PC-9 (cell line): Measurements from ENCODE around the gene TCF12. TPM values are rescaled to one million over a fixed set of nuclear protein-coding genes. Genes with fewer than 3 reads are reported as not detected.

Source experiments
- BruUV-seq: library from RNA; stranded (reverse); fragments of 400-500 nt; replicated peaks from 2 replicates; lab custom pipeline; 2021; lab: Mats Ljungman, UMichigan
- CTCF ChIA-PET: fragments of 300-600 bp; sonication (Branson Sonifier 250); formaldehyde crosslinking; loops from one replicate; lab custom pipeline; 2022; ENCODE audit warnings: antibody characterized with exemption; lab: Charles Lee
- POLR2A ChIA-PET: fragments of 300-600 bp; sonication (Branson Sonifier 250); formaldehyde crosslinking; loops from one replicate; lab custom pipeline; 2022; ENCODE audit warnings: antibody characterized with exemption; ENCODE audit not compliant: unreplicated experiment; lab: Charles Lee
- DNase-seq, 2 experiments: peaks; one replicate each; pipeline versions ENCODE4 v3.0.0 to v3.0.0-alpha.2; 2015 to 2022; ENCODE audit warnings: mixed read lengths in 1 of 2
- H2AFZ ChIP-seq: fragments of 200-600 bp; sonication (generic); 2 replicates; pipeline ENCODE4 v1.8.1; 2017; ENCODE audit warnings: antibody characterized with exemption
- H3F3A ChIP-seq: fragments of 200-600 bp; sonication (generic); 2 replicates; pipeline ENCODE4 v1.8.1; 2017; ENCODE audit warnings: antibody characterized with exemption, mild to moderate bottlenecking, low read depth; ENCODE audit not compliant: insufficient read depth
- H3K27ac ChIP-seq: fragments of 200-600 bp; sonication (generic); 2 replicates; pipeline ENCODE4 v1.6.1; 2016; ENCODE audit warnings: mixed run types
- H3K27me3 ChIP-seq: fragments of 200-600 bp; sonication (generic); 2 replicates; pipeline ENCODE4 v1.6.1; 2016; ENCODE audit warnings: low read depth, mixed run types; ENCODE audit not compliant: insufficient read depth
- H3K36me3 ChIP-seq: fragments of 200-600 bp; sonication (generic); 2 replicates; pipeline ENCODE4 v1.6.1; 2016; ENCODE audit warnings: low read depth, mixed run types
- H3K4me1 ChIP-seq: fragments of 200-600 bp; sonication (generic); replicated peaks from 2 replicates; pipeline ENCODE4 v1.6.1; 2016; ENCODE audit warnings: mixed run types; ENCODE audit not compliant: insufficient read depth
- H3K4me2 ChIP-seq: fragments of 200-600 bp; sonication (generic); 2 replicates; pipeline ENCODE4 v1.6.1; 2017; ENCODE audit warnings: mixed run types
- H3K4me3 ChIP-seq: fragments of 200-600 bp; sonication (generic); 2 replicates; pipeline ENCODE4 v1.6.1; 2016; ENCODE audit warnings: mixed run types
- H3K79me2 ChIP-seq: fragments of 200-600 bp; sonication (generic); 2 replicates; pipeline ENCODE4 v1.6.1; 2017; ENCODE audit warnings: low read depth, mixed run types
- H3K9me2 ChIP-seq: fragments of 200-600 bp; sonication (generic); 2 replicates; pipeline ENCODE4 v1.8.1; 2017; ENCODE audit warnings: mild to moderate bottlenecking; ENCODE audit not compliant: insufficient read depth
- H3K9me3 ChIP-seq: fragments of 200-600 bp; sonication (generic); 2 replicates; pipeline ENCODE4 v1.8.1; 2016; ENCODE audit warnings: low read depth; ENCODE audit not compliant: insufficient read depth
- H4K20me1 ChIP-seq: fragments of 200-600 bp; sonication (generic); 2 replicates; pipeline ENCODE4 v1.8.1; 2017; ENCODE audit not compliant: insufficient read depth
- EZH2 ChIP-seq: fragments of 200-600 bp; sonication (generic); IDR thresholded peaks from 2 replicates; pipeline ENCODE4 v1.8.0; 2017; ENCODE audit warnings: antibody characterized with exemption, low read depth
- intact Hi-C: fragments of 100-400 bp; cut with micrococcal nuclease; formaldehyde crosslinking; loops from one replicate; pipeline ENCODE4 v1.10.0; 2022; ENCODE audit not compliant: unreplicated experiment
- total RNA-seq: library from RNA; stranded (reverse); gene quantifications from 2 replicates; pipeline ENCODE4 v1.2.3, GENCODE V29; 2021
- TF ChIP-seq, protein P1 (sequence below): fragments of 200-600 bp; sonication (generic); conservative IDR thresholded peaks from 2 replicates; pipeline ENCODE4 v1.6.1; 2017; ENCODE audit warnings: mixed run types, antibody characterized with exemption, mild to moderate bottlenecking, moderate library complexity

TCF12 gene
- total RNA-seq, 1 experiment from 2014 or later: 60.1 TPM

DNA sequence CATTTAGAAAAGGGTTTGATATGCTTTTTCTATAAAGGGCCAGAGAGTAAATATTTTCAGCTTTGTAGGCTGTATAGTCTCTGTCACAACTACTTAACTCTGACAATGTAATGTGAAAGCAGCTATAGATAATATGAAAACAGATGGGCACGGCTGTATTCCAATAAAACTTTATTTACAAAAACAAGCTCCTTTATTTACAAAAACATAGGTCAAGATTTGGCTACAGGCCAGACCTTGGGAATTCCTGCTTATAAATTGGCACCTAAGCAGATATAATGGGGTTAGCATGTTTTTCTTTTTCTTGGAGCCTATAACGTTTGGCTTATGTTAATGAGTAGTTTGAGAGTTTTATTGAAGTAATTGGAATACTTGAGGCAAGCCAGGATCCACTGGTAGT, 338.5 kb downstream of the TCF12 start:
- TF ChIP-seq, protein P1, sequence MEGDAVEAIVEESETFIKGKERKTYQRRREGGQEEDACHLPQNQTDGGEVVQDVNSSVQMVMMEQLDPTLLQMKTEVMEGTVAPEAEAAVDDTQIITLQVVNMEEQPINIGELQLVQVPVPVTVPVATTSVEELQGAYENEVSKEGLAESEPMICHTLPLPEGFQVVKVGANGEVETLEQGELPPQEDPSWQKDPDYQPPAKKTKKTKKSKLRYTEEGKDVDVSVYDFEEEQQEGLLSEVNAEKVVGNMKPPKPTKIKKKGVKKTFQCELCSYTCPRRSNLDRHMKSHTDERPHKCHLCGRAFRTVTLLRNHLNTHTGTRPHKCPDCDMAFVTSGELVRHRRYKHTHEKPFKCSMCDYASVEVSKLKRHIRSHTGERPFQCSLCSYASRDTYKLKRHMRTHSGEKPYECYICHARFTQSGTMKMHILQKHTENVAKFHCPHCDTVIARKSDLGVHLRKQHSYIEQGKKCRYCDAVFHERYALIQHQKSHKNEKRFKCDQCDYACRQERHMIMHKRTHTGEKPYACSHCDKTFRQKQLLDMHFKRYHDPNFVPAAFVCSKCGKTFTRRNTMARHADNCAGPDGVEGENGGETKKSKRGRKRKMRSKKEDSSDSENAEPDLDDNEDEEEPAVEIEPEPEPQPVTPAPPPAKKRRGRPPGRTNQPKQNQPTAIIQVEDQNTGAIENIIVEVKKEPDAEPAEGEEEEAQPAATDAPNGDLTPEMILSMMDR: no peak
- no peak for TF ChIP-seq EZH2
- H3K9me3 ChIP-seq: no peaks in the 10 kb centered on the region
- no peaks in the 10 kb centered on the region for H3F3A ChIP-seq
- H3K79me2 ChIP-seq: no peaks in the 10 kb centered on the region
- BruUV-seq: no TSS peak
- no peak overlapping the region for H2AFZ ChIP-seq
- H3K27me3 ChIP-seq: no peaks in the 10 kb centered on the region
- no peak for DNase-seq
- intact Hi-C loops: no loop called here
- H3K4me2 ChIP-seq: no peak overlapping the region
- no peaks in the 10 kb centered on the region for H3K9me2 ChIP-seq
- no peak overlapping the region for H3K27ac ChIP-seq
- H3K4me3 ChIP-seq: no peak overlapping the region
- no peaks in the 10 kb centered on the region for H4K20me1 ChIP-seq
- POLR2A ChIA-PET: no interaction called here
- H3K36me3 ChIP-seq: no peaks in the 10 kb centered on the region
- H3K4me1 ChIP-seq: no peaks in the 10 kb centered on the region
- CTCF ChIA-PET: no interaction called here

DNA sequence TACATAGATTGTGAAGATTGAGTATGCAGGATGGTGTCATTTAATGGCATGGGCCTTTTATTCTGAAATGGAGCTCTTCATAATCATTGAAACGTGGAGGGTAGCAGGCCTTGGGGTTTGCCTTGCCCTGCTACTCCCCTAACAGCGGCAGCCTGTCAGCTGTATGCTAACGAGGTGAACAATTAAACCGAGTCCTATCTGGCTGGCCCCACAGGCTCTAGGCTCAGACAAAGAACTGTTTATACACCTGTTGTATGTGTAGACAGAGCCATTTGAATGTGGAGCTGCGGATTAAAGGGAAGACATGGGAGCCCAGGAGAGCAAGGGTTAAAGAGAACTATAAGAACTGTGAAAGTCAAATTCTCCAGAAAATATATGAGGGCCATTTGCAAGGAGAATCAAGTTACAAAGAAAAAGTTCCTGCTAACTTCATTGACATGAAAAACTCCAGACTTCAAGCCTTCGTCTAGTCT, 341.2 kb downstream of the TCF12 start:
- no peaks in the 10 kb centered on the region for H3K4me1 ChIP-seq
- no peak overlapping the region for H3K4me3 ChIP-seq
- H3K4me2 ChIP-seq: no peak overlapping the region
- H3F3A ChIP-seq: no peaks in the 10 kb centered on the region
- POLR2A ChIA-PET: no interaction called here
- CTCF ChIA-PET: interaction anchor here (0.9 kb wide), 1 partner anchor 13 kb away, joined by 3 read pairs; no protein-coding TSS in a partner anchor
- no peak overlapping the region for H2AFZ ChIP-seq
- no peak for DNase-seq
- H4K20me1 ChIP-seq: no peaks in the 10 kb centered on the region
- no peaks in the 10 kb centered on the region for H3K36me3 ChIP-seq
- no peaks in the 10 kb centered on the region for H3K27me3 ChIP-seq
- BruUV-seq: no TSS peak
- intact Hi-C loops: no loop called here
- no peak for TF ChIP-seq EZH2
- TF ChIP-seq, protein P1: no peak
- H3K27ac ChIP-seq: no peak overlapping the region
- H3K9me2 ChIP-seq: no peaks in the 10 kb centered on the region
- H3K9me3 ChIP-seq: no peaks in the 10 kb centered on the region
- H3K79me2 ChIP-seq: no peaks in the 10 kb centered on the region

DNA sequence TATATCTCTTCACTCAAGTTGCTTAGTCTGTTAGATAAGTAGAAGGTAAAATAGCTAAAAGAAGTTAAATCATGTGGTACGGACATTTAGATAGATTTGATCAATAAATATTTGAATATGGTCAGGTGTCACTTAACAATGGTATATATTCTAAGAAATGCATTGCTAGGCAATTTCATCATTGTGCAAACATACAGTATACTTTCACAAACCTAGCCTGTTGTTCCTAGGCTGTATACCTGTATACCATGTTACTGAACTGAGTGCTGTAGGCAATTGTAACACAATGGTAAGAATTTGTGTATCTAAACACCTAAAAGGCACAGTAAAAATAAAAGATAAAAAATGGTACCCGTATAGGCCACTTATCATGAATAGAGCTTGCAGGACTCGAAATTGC, 345.1 kb downstream of the TCF12 start:
- TF ChIP-seq, protein P1: no peak
- no peak for TF ChIP-seq EZH2
- Histone ChIP-seq H3K27ac (no peak overlapping the region), H3K79me2 (no peaks in the 10 kb centered on the region), H3K4me3 (no peak overlapping the region), H3K4me2 (no peak overlapping the region), H3K27me3 (no peaks in the 10 kb centered on the region), H3K4me1 (no peaks in the 10 kb centered on the region), H3F3A (no peaks in the 10 kb centered on the region), H2AFZ (no peak overlapping the region), H3K9me2 (no peaks in the 10 kb centered on the region), H3K36me3 (no peaks in the 10 kb centered on the region), H3K9me3 (no peaks in the 10 kb centered on the region), H4K20me1 (no peaks in the 10 kb centered on the region)
- POLR2A ChIA-PET: interaction anchor here (0.6 kb wide), 1 partner anchor 58 kb away, joined by 5 read pairs; no protein-coding TSS in a partner anchor
- BruUV-seq: no TSS peak
- CTCF ChIA-PET: no interaction called here
- intact Hi-C loops: no loop called here
- DNase-seq: no peak
